ENCODE measurements around the gene POLR2H. TPM values are rescaled to one million over a fixed set of nuclear protein-coding genes. Genes with fewer than 3 reads are reported as not detected.

The POLR2H gene
- total RNA-seq, 4 donors from 2014 or later: 47.9 to 69.9 (median 56.7) TPM

- no peak for TF ChIP-seq CTCF (IDR thresholded peaks at IDR 0.05; ENCODE audit: low read depth)
Measured at GRCh38 chr3:184371570-184372018, 10.1 kb downstream of the POLR2H start.

- no peak for TF ChIP-seq CTCF (IDR thresholded peaks at IDR 0.05; ENCODE audit: low read depth)
Measured at GRCh38 chr3:184372296-184372821, 10.8 kb downstream of the POLR2H start.

- no peak for TF ChIP-seq CTCF (IDR thresholded peaks at IDR 0.05; ENCODE audit: low read depth)
Measured at GRCh38 chr3:184372911-184373310, 11.4 kb downstream of the POLR2H start.

- TF ChIP-seq CTCF (IDR thresholded peaks at IDR 0.05; ENCODE audit: low read depth): no peak
Measured at GRCh38 chr3:184373422-184373821, 11.9 kb downstream of the POLR2H start.

- TF ChIP-seq CTCF (IDR thresholded peaks at IDR 0.05; ENCODE audit: low read depth): no peak
Measured at GRCh38 chr3:184375747-184376461, 14.4 kb downstream of the POLR2H start.

- no peak for TF ChIP-seq CTCF (IDR thresholded peaks at IDR 0.05; ENCODE audit: low read depth)
Measured at GRCh38 chr3:184377374-184377773, 15.9 kb downstream of the POLR2H start.

- no peak for TF ChIP-seq CTCF (IDR thresholded peaks at IDR 0.05; ENCODE audit: low read depth)
Measured at GRCh38 chr3:184377882-184378445, 16.5 kb downstream of the POLR2H start, which contains the start of gene THPO. THPO (minus strand) TSS chr3:184378207; CDS start chr3:184376259, 1,948 bp downstream.

Measured in subcutaneous adipose tissue (tissue), 4 donors.